GM19455 (cell line): Measurements from ENCODE around the gene HNRNPUL2.
A peak's percentile ranks its signal among the peaks of the same experiment; 100 is the strongest.

ENCODE experiments used
- ATAC-seq: cut with Tn5 transposase; IDR thresholded peaks from one replicate; pipeline ENCODE4 v1.9.1; 2021; ENCODE audit not compliant: unreplicated experiment

The HNRNPUL2 gene

GRCh38 chr11:62671608-62672389 lies 55.5 kb downstream of the HNRNPUL2 start, which contains the start of the genes LBHD1 and UQCC3:
TSS of gene LBHD1 (minus strand) at chr11:62672267. CDS start at chr11:62670031, 2,236 bp downstream.
TSS of gene UQCC3 (plus strand) at chr11:62671673. CDS start at chr11:62671746, 73 bp downstream.
- ATAC-seq, result peak; percentile 60

- ATAC-seq, result no peak
Observed at GRCh38 chr11:62671236-62671607, 56.0 kb downstream of the HNRNPUL2 start.

- ATAC-seq, result no peak
Observed at GRCh38 chr11:62669420-62670161, 57.7 kb downstream of the HNRNPUL2 start.

- ATAC-seq, result no peak
Observed at GRCh38 chr11:62667460-62667859, 59.8 kb downstream of the HNRNPUL2 start.

GRCh38 chr11:62666259-62666926 lies 60.9 kb downstream of the HNRNPUL2 start:
- ATAC-seq, result no peak

GRCh38 chr11:62665599-62666258 lies 61.5 kb downstream of the HNRNPUL2 start:
- ATAC-seq, result no peak

- peak; percentile 81 for ATAC-seq
Observed at GRCh38 chr11:62665075-62665598, 62.1 kb downstream of the HNRNPUL2 start, which contains the start of the genes C11orf98 and CSKMT. TSS of gene C11orf98 (minus strand) at chr11:62665210. CDS start at chr11:62665169, 41 bp downstream. TSS of gene CSKMT (plus strand) at chr11:62665312. CDS start at chr11:62665880, 568 bp downstream.

- peak; percentile 29 for ATAC-seq
Observed at GRCh38 chr11:62664405-62665074, 62.7 kb downstream of the HNRNPUL2 start.
